SH-SY5Y (cell line): ENCODE data around the gene PPP2R2C.

Experiments used
- GATA2 ChIP-seq: IDR thresholded peaks from 2 replicates; pipeline ENCODE4 v1.6.1; 2011; ENCODE audit warnings: mild to moderate bottlenecking, low read depth, low read length
- GATA3 ChIP-seq: IDR thresholded peaks from 2 replicates; pipeline ENCODE4 v1.6.1; 2011; ENCODE audit warnings: low read depth, mild to moderate bottlenecking, low read length, moderate library complexity

GRCh38 chr4:6371271-6371670 is 101.1 kb downstream of the PPP2R2C start:
- TF ChIP-seq GATA2 (no peak), GATA3 (no peak)
